Small intestine (tissue), 7 donors: Measurements from ENCODE around the gene D2HGDH. TPM values are rescaled to one million over a fixed set of nuclear protein-coding genes. Genes with fewer than 3 reads are reported as not detected.

ENCODE experiments used
- DNase-seq, 2 donors: peaks; one replicate each; pipeline versions ENCODE4 v3.0.0 to v3.0.0-alpha.2; 2013
- FAIRE-seq: peaks from 2 replicates; lab custom pipeline; 2012; peaks lifted over from hg19 to GRCh38; lab: Jason Lieb, UNC
- H3K27ac ChIP-seq, 3 donors: one replicate each; pipeline ENCODE4 v1.5.1; 2013; ENCODE audit warnings: low read length in 2 of 3, mild to moderate bottlenecking in 2 of 3, control low read depth in 1 of 3, inconsistent platforms in 1 of 3, low read depth in 1 of 3, moderate library complexity in 1 of 3
- H3K27me3 ChIP-seq, 3 donors: one replicate each; pipeline ENCODE4 v1.6.1; 2013; ENCODE audit warnings: low read length in 3 of 3, inconsistent platforms in 1 of 3; ENCODE audit not compliant: control insufficient read depth in 3 of 3, insufficient read depth in 3 of 3
- H3K36me3 ChIP-seq, 3 donors: one replicate each; pipeline ENCODE4 v1.6.1; 2013; ENCODE audit warnings: low read length in 3 of 3, inconsistent platforms in 1 of 3, low read depth in 1 of 3, mild to moderate bottlenecking in 1 of 3, moderate library complexity in 1 of 3; ENCODE audit not compliant: control insufficient read depth in 3 of 3, insufficient read depth in 2 of 3
- H3K4me1 ChIP-seq, 3 donors: one replicate each; pipeline ENCODE4 v1.6.1; 2013; ENCODE audit warnings: low read length in 2 of 3, inconsistent platforms in 1 of 3, low read depth in 1 of 3, mild to moderate bottlenecking in 1 of 3, moderate library complexity in 1 of 3; ENCODE audit not compliant: control insufficient read depth in 3 of 3, insufficient read depth in 2 of 3
- H3K4me3 ChIP-seq, 3 donors: one replicate each; pipeline ENCODE4 v1.5.1; 2013; ENCODE audit warnings: low read length in 3 of 3, control low read depth in 1 of 3, inconsistent platforms in 1 of 3, low read depth in 1 of 3, mild to moderate bottlenecking in 1 of 3, moderate library complexity in 1 of 3
- H3K9me3 ChIP-seq, 2 donors: one replicate each; pipeline ENCODE4 v1.6.1; 2013; ENCODE audit warnings: low read depth in 1 of 2, low read length in 1 of 2; ENCODE audit not compliant: control insufficient read depth in 2 of 2, insufficient read depth in 1 of 2
- WGBS, 3 donors: extraction: QIAGEN DNeasy Blood & Tissue Kit; methylation state at CpG; one replicate each; pipeline ENCODE4 v1.1.7; 2013; 5-methylcytosine and 5-hydroxymethylcytosine counted together
- polyA plus RNA-seq, 4 donors: library from polyadenylated mRNA; stranded (reverse) in 3 of 4; unstranded in 1 of 4; fragments of 200-250 nt in 3 of 4; fragments of 120-200 nt in 1 of 4; gene quantifications; one replicate each; pipeline versions ENCODE4 v1.2.1 to v1.2.3, GENCODE V29; 2013
- donor health status: healthy with polysubstance abuse.
- donor health status: control.
- donor health status: control.
- donor health status: Bipolar disorder and iron deficiency.
- donor health status: healthy.

The D2HGDH gene
- polyA plus RNA-seq, 4 donors = 19.6 to 57.5 (median 33.5) TPM

DNA sequence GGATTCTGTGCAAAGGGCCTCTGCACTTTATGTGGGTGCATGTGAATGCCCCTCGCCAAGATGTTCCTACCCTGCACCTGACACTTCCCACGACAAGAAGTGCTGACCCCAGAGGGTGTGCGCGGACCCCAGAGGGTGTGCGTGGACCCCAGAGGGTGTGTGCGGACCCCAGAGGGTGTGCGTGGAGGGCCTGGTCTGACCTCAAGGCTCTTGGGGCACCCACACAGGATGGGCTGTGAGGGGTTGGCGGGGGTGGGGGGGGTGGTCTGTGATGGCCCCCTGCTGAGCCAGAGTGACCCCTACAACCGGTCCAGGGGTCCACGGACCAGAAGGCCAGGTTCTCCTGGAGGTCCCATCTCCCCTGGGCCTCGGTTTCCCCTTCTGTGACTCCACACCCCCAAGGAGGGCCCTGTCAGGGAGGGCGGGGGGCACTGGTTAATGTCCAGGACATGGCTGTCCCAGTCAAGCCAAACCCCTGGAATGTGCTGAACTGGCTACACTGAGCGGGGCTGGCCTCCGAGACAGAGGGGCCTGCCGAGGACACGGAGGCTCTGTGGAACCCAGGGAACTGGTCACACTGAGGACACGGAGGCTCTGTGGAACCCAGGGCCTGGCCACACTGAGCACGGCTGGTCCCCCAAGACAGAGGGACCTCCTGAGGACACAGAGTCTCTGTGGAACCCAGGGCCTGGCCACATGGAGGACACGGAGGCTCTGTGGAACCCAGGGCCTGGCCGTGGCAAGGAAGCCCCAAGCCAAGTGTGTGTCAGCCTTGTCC, 77.7 kb downstream of the D2HGDH start:
- DNase-seq = no peak
- H3K27ac ChIP-seq = no peak overlapping the region
- peaks cover 0 to 4% (median 0%) of the 10 kb centered on the region in 3 donors for H3K4me1 ChIP-seq
- FAIRE-seq = no peak
- no peak overlapping the region for H3K4me3 ChIP-seq
- no peaks in the 10 kb centered on the region for H3K9me3 ChIP-seq
- H3K36me3 ChIP-seq = no peaks in the 10 kb centered on the region
- no peaks in the 10 kb centered on the region for H3K27me3 ChIP-seq
- 80 to 85% (median 84%) methylated on average over 20 of the region's 20 CpGs for WGBS, 3 donors

DNA sequence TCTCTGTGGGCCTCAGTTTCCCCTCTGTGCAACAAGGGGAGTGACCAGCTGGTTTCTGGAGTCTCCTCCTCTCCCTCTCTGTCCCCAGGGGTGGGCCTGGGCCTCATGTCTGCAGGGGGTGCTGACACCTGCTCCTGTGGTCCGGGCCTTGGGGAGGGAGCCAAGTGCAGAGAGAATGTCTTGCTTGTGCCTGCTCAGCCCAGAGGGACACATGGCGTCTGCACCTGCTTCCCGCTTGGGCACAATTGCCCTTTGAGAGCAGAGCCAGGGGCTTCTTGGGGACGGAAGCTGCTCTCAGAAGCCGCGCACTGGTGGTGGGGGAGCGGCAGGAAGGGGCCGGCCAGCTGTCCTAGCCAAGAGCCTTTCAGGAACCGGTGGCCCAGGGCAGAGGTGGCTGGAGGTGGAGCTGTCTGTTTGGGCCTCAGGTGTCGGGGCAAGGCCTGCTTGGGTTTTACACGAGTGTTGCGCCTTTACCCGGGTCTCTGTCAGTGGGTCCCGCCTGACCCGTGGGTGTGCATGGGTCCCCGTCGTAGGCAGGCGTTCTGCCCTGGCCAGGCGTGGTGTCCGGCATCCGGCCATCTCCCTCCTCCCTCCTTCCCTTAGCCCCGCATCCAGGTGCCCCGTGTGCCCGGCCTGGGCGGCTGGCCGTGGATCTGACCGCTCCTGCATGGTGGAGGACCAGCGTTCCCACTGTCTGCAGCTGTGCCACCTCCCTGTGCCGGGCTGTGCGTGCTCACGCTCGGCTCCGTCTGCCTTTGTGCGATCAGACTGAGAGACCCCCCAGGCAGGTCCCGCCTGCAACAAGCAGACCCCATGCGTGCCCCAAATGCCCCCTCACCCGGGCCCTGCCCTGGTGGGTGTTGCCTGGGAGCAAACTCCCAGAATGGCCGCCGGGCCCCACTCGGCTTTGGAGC, 78.6 kb downstream of the D2HGDH start:
- H3K27ac ChIP-seq = no peak overlapping the region
- no peaks in the 10 kb centered on the region for H3K36me3 ChIP-seq
- DNase-seq = no peak
- FAIRE-seq = no peak
- H3K4me3 ChIP-seq = no peak overlapping the region
- H3K27me3 ChIP-seq = no peaks in the 10 kb centered on the region
- no peaks in the 10 kb centered on the region for H3K9me3 ChIP-seq
- 84 to 86% (median 85%) methylated on average over 35 to 40 of the region's 40 CpGs for WGBS, 3 donors
- peaks cover 0 to 4% (median 0%) of the 10 kb centered on the region in 3 donors for H3K4me1 ChIP-seq

DNA sequence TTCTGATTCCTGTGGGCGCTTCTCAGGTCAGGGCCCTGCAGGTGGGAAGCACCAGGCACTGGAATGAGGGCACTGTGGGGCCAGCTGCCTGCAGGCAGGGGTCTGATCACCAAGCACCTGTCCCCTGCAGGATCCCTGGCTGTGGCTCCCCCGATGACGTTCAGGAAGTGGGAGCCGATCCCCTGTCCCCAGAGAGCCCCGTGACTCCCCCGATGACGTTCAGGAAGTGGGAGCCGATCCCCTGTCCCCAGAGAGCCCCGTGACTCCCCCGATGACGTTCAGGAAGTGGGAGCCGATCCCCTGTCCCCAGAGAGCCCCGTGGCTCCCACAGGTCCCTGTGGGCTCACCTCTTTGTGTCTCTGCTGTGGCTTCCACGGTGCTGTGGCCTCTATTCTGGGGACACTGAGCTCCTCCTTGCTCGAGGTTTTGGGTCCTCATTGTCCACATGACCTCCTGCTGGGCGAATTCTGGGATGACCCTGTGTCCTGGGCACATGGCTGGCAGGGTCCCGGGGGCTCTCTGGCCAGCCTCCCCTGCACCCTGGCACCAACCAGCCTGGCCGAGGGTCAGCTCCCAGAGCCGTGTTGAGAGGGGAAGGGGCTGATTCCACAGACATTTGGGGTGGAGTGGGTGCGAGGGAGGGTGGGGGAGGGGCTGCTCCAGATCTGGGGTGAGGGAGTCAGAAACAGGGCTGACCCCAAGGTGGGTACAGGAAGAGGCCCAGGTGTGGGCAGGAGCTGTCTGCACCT, 79.4 kb downstream of the D2HGDH start:
- FAIRE-seq (no peak), DNase-seq (no peak)
- Histone ChIP-seq H3K4me3 (no peak overlapping the region), H3K36me3 (no peaks in the 10 kb centered on the region), H3K27ac (no peak overlapping the region), H3K9me3 (peaks cover 0 to 3% of the 10 kb centered on the region in 2 donors), H3K27me3 (peaks cover 0 to 3% (median 0%) of the 10 kb centered on the region in 3 donors), H3K4me1 (peaks cover 0 to 8% (median 2%) of the 10 kb centered on the region in 3 donors)
- WGBS, 3 donors = 53 to 69% (median 53%) methylated on average over 19 to 20 of the region's 20 CpGs

DNA sequence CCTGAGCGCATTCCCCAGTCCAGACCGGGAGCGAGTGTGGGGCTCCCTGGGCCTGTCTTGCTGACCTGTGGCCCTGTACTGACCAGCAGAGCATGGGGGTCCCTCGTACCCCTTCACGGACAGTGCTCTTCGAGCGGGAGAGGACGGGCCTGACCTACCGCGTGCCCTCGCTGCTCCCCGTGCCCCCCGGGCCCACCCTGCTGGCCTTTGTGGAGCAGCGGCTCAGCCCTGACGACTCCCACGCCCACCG, 79.9 kb downstream of the D2HGDH start:
- no peaks in the 10 kb centered on the region for H3K36me3 ChIP-seq
- peaks cover 0 to 6% (median 2%) of the 10 kb centered on the region in 3 donors for H3K4me1 ChIP-seq
- DNase-seq = no peak
- H3K27ac ChIP-seq = no peak overlapping the region
- no peak overlapping the region for H3K4me3 ChIP-seq
- H3K9me3 ChIP-seq = peaks cover 0 to 4% of the 10 kb centered on the region in 2 donors
- H3K27me3 ChIP-seq = peaks cover 0 to 3% (median 0%) of the 10 kb centered on the region in 3 donors
- WGBS, 3 donors = 90 to 93% (median 92%) methylated on average over 15 to 17 of the region's 17 CpGs
- FAIRE-seq = no peak

DNA sequence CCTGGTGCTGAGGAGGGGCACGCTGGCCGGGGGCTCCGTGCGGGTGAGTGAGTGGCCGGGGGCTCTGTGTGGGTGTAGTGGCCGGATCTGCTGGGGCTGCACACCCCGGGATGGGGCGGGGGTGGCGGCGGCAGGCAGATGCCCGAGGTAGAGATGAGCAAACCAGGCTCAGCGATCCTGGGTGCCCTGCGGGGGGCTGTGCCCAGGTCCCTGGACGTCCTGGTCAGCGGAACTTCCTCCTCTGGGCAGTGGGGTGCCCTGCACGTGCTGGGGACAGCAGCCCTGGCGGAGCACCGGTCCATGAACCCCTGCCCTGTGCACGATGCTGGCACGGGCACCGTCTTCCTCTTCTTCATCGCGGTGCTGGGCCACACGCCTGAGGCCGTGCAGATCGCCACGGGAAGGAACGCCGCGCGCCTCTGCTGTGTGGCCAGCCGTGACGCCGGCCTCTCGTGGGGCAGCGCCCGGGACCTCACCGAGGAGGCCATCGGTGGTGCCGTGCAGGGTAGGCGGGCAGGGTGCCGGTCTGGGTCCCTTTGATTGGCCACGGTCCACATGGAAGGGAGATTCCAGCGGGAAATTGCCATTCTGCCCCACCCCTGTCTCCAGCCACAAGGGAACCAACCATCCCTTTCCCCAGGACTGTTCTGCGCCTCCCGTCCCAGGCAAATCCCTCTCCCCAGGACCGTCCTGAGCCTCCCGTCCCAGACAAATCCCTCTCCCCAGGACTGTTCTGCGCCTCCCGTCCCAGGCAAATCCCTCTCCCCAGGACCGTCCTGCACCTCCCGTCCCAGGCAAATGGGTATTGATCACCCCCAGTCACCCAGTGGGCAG, 80.4 kb downstream of the D2HGDH start:
- Histone ChIP-seq H3K4me3 (no peak overlapping the region), H3K4me1 (peaks cover 0 to 4% (median 2%) of the 10 kb centered on the region in 3 donors), H3K9me3 (peaks cover 0 to 4% of the 10 kb centered on the region in 2 donors), H3K27me3 (peaks cover 0 to 3% (median 0%) of the 10 kb centered on the region in 3 donors), H3K27ac (no peak overlapping the region), H3K36me3 (no peaks in the 10 kb centered on the region)
- DNase-seq = no peak
- 85 to 87% (median 86%) methylated on average over 41 to 52 of the region's 52 CpGs for WGBS, 3 donors
- no peak for FAIRE-seq

DNA sequence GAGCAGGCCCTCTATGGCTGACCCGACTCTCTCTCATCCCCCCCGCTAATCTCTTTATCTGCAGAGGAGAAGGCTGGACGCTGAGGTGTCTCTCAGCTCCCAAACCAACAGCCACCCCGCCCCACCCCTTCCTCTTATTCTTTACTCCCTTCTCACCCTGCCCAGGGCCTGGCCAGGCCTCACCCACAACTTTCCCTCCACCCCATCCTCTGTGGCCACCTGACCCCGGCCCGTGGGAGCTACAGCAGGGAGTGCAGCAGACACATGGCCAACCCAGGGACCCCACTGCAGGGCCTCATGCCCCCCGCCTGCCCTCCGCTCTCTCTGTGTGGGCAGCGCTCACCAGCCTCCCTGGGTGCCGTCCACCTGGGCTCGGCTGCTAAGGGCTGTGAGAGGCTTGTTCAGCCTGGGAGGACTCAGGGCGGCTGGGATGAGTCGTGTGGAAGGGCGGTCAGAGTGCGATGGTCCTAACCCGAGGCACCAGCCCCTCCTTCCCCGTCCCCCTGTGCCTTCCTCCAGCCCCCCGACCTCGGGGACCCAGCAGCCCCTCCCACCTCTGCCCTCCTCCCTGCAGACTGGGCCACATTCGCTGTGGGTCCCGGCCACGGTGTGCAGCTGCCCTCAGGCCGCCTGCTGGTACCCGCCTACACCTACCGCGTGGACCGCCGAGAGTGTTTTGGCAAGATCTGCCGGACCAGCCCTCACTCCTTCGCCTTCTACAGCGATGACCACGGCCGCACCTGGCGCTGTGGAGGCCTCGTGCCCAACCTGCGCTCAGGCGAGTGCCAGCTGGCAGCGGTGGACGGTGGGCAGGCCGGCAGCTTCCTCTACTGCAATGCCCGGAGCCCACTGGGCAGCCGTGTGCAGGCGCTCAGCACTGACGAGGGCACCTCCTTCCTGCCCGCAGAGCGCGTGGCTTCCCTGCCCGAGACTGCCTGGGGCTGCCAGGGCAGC, 81.3 kb downstream of the D2HGDH start:
- Histone ChIP-seq H3K27me3 (peaks cover 0 to 3% (median 0%) of the 10 kb centered on the region in 3 donors), H3K4me1 (peaks cover 0 to 4% (median 2%) of the 10 kb centered on the region in 3 donors), H3K36me3 (no peaks in the 10 kb centered on the region), H3K4me3 (no peak overlapping the region), H3K9me3 (peaks cover 0 to 4% of the 10 kb centered on the region in 2 donors), H3K27ac (no peak overlapping the region)
- WGBS, 3 donors = 83 to 86% (median 84%) methylated on average over 39 to 48 of the region's 48 CpGs
- DNase-seq = no peak
- FAIRE-seq = no peak
